Parietal lobe (tissue), 1 donor: ENCODE results near the gene ECI2. TPM values are rescaled to one million over a fixed set of nuclear protein-coding genes. Genes with fewer than 3 reads are reported as not detected.

Experiments used
- total RNA-seq: library from RNA; depleted of rRNA; stranded (reverse); fragments of >200 nt; gene quantifications from one replicate; pipeline ENCODE4 v1.2.3, GENCODE V29; 2014

Gene ECI2, protein sequence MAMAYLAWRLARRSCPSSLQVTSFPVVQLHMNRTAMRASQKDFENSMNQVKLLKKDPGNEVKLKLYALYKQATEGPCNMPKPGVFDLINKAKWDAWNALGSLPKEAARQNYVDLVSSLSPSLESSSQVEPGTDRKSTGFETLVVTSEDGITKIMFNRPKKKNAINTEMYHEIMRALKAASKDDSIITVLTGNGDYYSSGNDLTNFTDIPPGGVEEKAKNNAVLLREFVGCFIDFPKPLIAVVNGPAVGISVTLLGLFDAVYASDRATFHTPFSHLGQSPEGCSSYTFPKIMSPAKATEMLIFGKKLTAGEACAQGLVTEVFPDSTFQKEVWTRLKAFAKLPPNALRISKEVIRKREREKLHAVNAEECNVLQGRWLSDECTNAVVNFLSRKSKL
- total RNA-seq = 25.4 TPM

DNA sequence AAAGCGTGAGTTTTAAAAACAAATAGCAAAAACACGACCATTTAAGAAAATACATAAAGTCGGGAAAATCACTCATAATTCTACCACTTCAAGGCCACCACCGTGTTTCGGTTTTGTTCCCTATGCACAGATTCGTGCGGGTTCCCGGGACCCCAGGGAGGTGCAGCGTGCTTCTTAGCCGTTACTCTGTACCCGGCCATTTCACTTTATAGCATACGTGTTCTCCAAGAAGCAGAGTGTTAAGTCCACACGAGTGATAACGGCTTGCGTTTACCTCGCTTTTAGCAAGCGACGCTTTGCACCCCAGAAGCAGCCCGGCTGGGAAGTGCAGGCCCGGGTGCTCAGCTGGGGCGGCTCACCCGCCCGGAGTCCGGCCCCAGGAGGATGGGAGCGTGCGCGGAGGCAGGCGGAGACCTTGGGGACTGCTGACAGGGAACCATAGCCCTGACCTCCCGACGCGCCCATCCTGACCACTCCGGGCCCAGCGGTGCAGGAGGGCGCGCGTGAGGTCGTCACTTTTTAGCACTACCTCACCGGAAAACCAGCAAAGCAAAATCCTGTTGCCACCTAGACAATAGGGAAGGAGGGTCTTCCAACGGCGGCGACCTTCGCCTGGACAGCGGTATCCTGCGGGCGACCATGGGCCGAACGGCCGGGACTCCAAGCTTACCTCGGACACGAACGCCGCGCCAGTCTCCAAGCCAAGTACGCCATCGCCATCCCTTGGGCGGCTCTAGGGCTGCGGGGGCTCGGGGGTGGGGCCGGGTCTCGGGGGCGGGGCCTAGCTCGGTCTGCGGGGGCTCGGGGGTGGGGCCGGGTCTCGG lies at the start of gene ECI2:
Gene ECI2 (minus strand): TSS at position 735 of the 824 bp plus-strand sequence. CDS start 15 bp downstream, at position 720.

DNA sequence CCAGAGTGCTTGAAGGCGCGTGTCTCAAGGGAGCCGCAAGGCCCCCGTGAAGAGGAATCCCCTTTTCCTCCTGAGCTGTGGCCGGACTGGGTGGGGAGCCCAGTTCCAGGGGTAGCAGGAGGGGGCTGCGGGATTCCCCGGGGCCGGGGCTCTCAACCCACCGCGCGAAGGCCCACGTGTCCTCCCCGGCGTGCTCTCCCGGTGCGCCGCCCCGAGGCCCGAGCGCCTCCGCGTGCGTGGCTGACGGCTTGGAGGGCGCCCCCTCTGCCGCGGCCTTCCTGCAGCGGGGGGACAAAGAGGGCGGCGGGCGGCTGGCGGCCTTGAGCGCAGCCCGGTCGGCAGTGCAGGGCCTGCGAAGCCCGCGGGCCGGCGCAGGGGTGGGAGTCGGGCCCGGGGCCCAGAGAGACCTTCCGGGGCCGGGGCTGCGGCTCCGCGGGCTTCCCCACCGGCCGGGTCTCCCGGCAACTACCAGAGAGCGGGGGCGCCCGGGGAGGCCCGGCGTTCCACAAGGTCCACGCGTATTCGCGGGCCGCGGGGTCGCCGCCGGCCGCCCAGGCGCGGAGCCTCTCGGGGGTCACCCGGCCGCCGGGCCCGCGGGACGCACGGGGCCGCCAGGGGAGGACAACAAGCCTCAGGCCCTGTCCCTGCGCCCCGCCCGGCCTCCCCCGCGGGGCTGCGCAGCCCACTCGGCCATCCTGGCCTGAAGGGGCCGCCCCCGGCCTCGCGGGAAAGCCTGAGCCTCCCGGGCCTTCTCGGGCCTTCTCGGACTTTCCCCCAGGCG lies 56.5 kb downstream of the ECI2 start, which contains the start of gene FAM217A:
Gene FAM217A (minus strand): TSS at position 447 of the 781 bp plus-strand sequence. CDS start 1,723 bp downstream, outside the sequence.

Other genes with a start within 250 kb of the ECI2 start
- gene FAM217A, start 56.4 kb downstream of the ECI2 start, total RNA-seq = not detected